Measurements from ENCODE around the gene OXA1L. TPM values are rescaled to one million over a fixed set of nuclear protein-coding genes. Genes with fewer than 3 reads are reported as not detected.

OXA1L gene
- total RNA-seq, 1 experiment from 2014 or later, result 146 TPM

DNA sequence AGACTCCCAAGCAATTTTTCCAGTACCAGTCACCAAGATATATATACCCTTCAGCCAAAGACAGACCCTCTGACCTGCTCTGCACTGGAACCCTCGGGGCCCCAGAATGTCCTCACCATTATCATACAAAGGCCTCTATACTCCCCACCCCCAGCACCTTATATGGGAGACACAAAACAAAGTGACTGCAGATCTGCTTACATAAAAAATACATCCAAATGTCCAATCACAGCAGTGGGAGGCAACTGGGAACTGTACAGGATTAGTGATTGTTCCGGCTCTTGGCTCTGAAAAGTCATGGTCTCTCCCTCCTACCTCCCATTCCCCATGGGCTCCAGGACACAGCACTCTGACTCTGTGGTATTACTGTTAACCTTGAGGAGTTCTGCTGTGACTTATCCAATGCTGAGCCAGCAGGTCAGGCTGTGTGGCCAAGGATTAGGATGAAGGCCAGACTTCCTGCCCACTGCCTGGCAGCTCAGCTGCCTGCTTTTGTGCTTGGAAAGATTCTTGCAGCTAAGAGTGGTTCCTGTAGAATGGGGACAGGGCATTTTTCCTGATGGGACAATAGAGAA is 13.7 kb downstream of the OXA1L start:
- Histone ChIP-seq H3K9me3 (ENCODE audit: control insufficient read depth in 1 of 2, insufficient read depth in 1 of 2, low read depth in 1 of 2, low read length in 2 of 2) (no peaks in the 10 kb centered on the region), H3K36me3 (ENCODE audit: control insufficient read depth in 1 of 2, insufficient read depth in 2 of 2, low read length in 2 of 2) (no peaks in the 10 kb centered on the region), H3K79me2 (ENCODE audit: insufficient read depth, low read length) (no peaks in the 10 kb centered on the region), H3K4me1 (ENCODE audit: control insufficient read depth in 1 of 2, insufficient read depth in 2 of 2, low read length in 2 of 2) (peaks cover 0 to 3% of the 10 kb centered on the region in 2 experiments; a peak in 2 of 4 replicates), H2AFZ (ENCODE audit: low read depth, low read length, poor library complexity, severe bottlenecking) (no peak overlapping the region), H3K27ac (ENCODE audit: low read depth, low read length) (no peak overlapping the region), H3K9me2 (ENCODE audit: insufficient read depth) (no peaks in the 10 kb centered on the region), H3K4me2 (ENCODE audit: low read length) (no peak overlapping the region), H4K20me1 (ENCODE audit: insufficient read depth) (no peaks in the 10 kb centered on the region), H3K9ac (ENCODE audit: low read length) (no peak overlapping the region), H3K27me3 (ENCODE audit: insufficient read depth, low read length) (no peaks in the 10 kb centered on the region), H3K4me3 (replicated peaks in 1 of 2; ENCODE audit: low read depth in 1 of 2, low read length in 2 of 2) (no peak overlapping the region)
- ChIA-PET CTCF (no interaction called here), POLR2A (no interaction called here), RAD21 (ENCODE audit: low non-redundant PET in 1 of 2, low total read pairs in 2 of 2, uncharacterized antibody in 2 of 2, unreplicated experiment in 2 of 2) (no interaction called here)
- intact Hi-C loops (cut with micrococcal nuclease), result no loop called here
- ATAC-seq (no peak), DNase-seq (ENCODE audit: low read depth, low spot score) (no peak)
- no TSS peak for BruUV-seq (replicated peaks)
- TF ChIP-seq JUND (IDR thresholded peaks at IDR 0.05) (no peak), YY1 (IDR thresholded peaks at IDR 0.05; ENCODE audit: extremely low read depth, insufficient replicate concordance, low read depth, low read length) (no peak), SP1 (IDR thresholded peaks at IDR 0.05; ENCODE audit: low read depth) (no peak), EGR1 (IDR thresholded peaks at IDR 0.05; ENCODE audit: low read depth) (no peak), SIN3A (IDR thresholded peaks at IDR 0.05; ENCODE audit: low read depth) (no peak), SRF (IDR thresholded peaks at IDR 0.05; ENCODE audit: low read depth) (no peak), ELF1 (IDR thresholded peaks at IDR 0.05; ENCODE audit: borderline replicate concordance, low read depth) (no peak), RAD21 (IDR thresholded peaks at IDR 0.05; ENCODE audit: low read depth) (no peak), FOSL1 (IDR thresholded peaks at IDR 0.05; ENCODE audit: low read depth) (no peak), EZH2 (IDR thresholded peaks at IDR 0.05) (no peak), POLR2AphosphoS5 (IDR thresholded peaks at IDR 0.05; ENCODE audit: low read depth, low read length) (no peak), CBX3 (IDR thresholded peaks at IDR 0.05; ENCODE audit: low read depth) (no peak), TCF7L2 (IDR thresholded peaks at IDR 0.05; ENCODE audit: borderline replicate concordance, extremely low read depth, insufficient read depth, insufficient read length) (no peak), CEBPB (IDR thresholded peaks at IDR 0.05; ENCODE audit: low read depth) (no peak), POLR2A (IDR thresholded peaks at IDR 0.05; ENCODE audit: borderline replicate concordance, extremely low read depth, insufficient read depth, insufficient read length) (no peak)
- TF ChIP-seq, protein P1, sequence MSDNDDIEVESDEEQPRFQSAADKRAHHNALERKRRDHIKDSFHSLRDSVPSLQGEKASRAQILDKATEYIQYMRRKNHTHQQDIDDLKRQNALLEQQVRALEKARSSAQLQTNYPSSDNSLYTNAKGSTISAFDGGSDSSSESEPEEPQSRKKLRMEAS (IDR thresholded peaks at IDR 0.05), result no peak
- TF ChIP-seq, protein P2, sequence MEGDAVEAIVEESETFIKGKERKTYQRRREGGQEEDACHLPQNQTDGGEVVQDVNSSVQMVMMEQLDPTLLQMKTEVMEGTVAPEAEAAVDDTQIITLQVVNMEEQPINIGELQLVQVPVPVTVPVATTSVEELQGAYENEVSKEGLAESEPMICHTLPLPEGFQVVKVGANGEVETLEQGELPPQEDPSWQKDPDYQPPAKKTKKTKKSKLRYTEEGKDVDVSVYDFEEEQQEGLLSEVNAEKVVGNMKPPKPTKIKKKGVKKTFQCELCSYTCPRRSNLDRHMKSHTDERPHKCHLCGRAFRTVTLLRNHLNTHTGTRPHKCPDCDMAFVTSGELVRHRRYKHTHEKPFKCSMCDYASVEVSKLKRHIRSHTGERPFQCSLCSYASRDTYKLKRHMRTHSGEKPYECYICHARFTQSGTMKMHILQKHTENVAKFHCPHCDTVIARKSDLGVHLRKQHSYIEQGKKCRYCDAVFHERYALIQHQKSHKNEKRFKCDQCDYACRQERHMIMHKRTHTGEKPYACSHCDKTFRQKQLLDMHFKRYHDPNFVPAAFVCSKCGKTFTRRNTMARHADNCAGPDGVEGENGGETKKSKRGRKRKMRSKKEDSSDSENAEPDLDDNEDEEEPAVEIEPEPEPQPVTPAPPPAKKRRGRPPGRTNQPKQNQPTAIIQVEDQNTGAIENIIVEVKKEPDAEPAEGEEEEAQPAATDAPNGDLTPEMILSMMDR (IDR thresholded peaks at IDR 0.05 in 2 of 3, conservative IDR thresholded peaks at IDR 0.05 in 1 of 3; ENCODE audit: borderline replicate concordance in 1 of 3, insufficient read depth in 1 of 3, low read depth in 2 of 3, low read length in 2 of 3), result no peak
- TF ChIP-seq, protein P3, sequence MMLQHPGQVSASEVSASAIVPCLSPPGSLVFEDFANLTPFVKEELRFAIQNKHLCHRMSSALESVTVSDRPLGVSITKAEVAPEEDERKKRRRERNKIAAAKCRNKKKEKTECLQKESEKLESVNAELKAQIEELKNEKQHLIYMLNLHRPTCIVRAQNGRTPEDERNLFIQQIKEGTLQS (IDR thresholded peaks at IDR 0.05), result no peak
